Stimulated activated CD8-positive, alpha-beta memory T cell treated with anti-CD3 and anti-CD28 coated beads, Interleukin-2, amount 100 ng/mL, for 1 hour (primary cell): ENCODE measurements around the gene METTL17.
"Not testable (repeated sequence)": the region's sequence is repeated elsewhere in the genome, so short reads cannot be mapped to it uniquely, and the experiment has no call there.

Experiments used
- DNase-seq, 2 donors: peaks; one replicate each; pipeline ENCODE4 v3.0.0-alpha.2; 2020; ENCODE audit warnings: low read depth in 2 of 2

Gene METTL17

GRCh38 chr14:20989787-20990600, at the start of gene METTL17:
METTL17 (plus strand) TSS chr14:20989980; CDS start chr14:20990003, 23 bp downstream.
- DNase-seq, result peak; percentile 61 to 71

GRCh38 chr14:20945146-20945545, 44.6 kb upstream of the METTL17 start:
- DNase-seq, result not testable (repeated sequence)

GRCh38 chr14:20946707-20947106, 43.1 kb upstream of the METTL17 start:
- not testable (repeated sequence) for DNase-seq

GRCh38 chr14:20954736-20955537, 34.8 kb upstream of the METTL17 start, which contains the start of gene RNASE2:
RNASE2 (plus strand) TSS chr14:20955487; CDS start chr14:20955772, 285 bp downstream.
- DNase-seq, result not testable (repeated sequence)

GRCh38 chr14:20955538-20955873, 34.3 kb upstream of the METTL17 start:
- not testable (repeated sequence) for DNase-seq

GRCh38 chr14:20956376-20956976, 33.3 kb upstream of the METTL17 start:
- no peak for DNase-seq

GRCh38 chr14:20958946-20959345, 30.8 kb upstream of the METTL17 start:
- not testable (repeated sequence) for DNase-seq

- no peak for DNase-seq
Observed at GRCh38 chr14:20969336-20969735, 20.4 kb upstream of the METTL17 start.

- DNase-seq, result no peak
Observed at GRCh38 chr14:20970647-20970982, 19.2 kb upstream of the METTL17 start.

GRCh38 chr14:20970983-20971704, 18.6 kb upstream of the METTL17 start:
- DNase-seq, result peak; percentile 49 to 50

GRCh38 chr14:20971705-20972021, 18.1 kb upstream of the METTL17 start:
- no peak for DNase-seq

- DNase-seq, result no peak
Observed at GRCh38 chr14:20973501-20973900, 16.3 kb upstream of the METTL17 start.

- DNase-seq, result no peak
Observed at GRCh38 chr14:20976291-20976690, 13.5 kb upstream of the METTL17 start.

GRCh38 chr14:20978687-20979086, 11.1 kb upstream of the METTL17 start:
- DNase-seq, result no peak

- no peak for DNase-seq
Observed at GRCh38 chr14:20980906-20981305, 8.9 kb upstream of the METTL17 start.

- no peak for DNase-seq
Observed at GRCh38 chr14:20982646-20983369, 7.0 kb upstream of the METTL17 start.

GRCh38 chr14:20985650-20986049, 4.1 kb upstream of the METTL17 start:
- not testable (repeated sequence) for DNase-seq

GRCh38 chr14:20986811-20987210, 3.0 kb upstream of the METTL17 start:
- DNase-seq, result no peak

- DNase-seq, result no peak
Observed at GRCh38 chr14:20988717-20989470, 886 bp upstream of the METTL17 start.

- no peak for DNase-seq
Observed at GRCh38 chr14:20989471-20989786, 351 bp upstream of the METTL17 start.

- no peak for DNase-seq
Observed at GRCh38 chr14:20996521-20996920, 6.7 kb downstream of the METTL17 start.
